Measurements from ENCODE around the gene METTL22.

The METTL22 gene

DNA sequence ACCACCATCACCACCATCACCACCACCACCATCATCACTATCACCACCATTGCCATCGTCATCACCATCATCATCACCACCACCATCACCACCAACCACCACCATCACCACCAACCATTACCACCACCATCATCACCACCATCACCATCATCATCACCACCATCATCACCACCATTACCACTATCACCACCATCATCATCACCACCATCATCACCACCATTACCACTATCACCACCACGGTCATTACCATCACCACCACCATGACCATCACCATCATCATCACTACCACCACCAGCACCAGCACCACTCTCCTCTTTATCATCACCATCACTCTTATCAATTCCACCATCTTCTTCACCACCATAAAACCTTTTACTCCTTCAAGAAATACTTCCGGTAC is 30.0 kb upstream of the METTL22 start:
- in situ Hi-C loops (cut with HindIII; ENCODE audit: low sequenced_read_pairs) = no loop called here

GRCh38 chr16:8594149-8594666 is 27.3 kb upstream of the METTL22 start:
- in situ Hi-C loops (cut with HindIII; ENCODE audit: low sequenced_read_pairs) = no loop called here

GRCh38 chr16:8595783-8596182 is 25.7 kb upstream of the METTL22 start:
- in situ Hi-C loops (cut with HindIII; ENCODE audit: low sequenced_read_pairs) = no loop called here

DNA sequence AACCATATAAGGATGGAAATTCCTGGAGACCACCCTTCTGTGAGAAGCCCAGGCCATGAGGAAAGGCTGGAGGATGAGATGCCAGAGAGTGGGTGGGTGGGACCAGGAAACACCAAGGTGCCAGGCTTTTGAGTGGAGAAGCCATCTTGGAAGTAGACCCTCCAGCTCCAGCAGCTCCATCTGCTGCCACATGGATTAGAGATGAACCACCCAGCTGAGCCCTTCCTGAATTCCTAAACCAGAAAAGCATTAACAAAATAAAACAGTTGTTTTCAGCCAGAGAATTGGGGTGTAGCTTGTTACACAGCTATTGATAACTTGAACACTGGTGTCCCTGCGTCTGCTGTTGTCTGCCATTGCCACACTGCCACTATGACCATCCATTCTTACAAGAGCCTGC is 24.9 kb upstream of the METTL22 start:
- in situ Hi-C loops (cut with HindIII; ENCODE audit: low sequenced_read_pairs) = no loop called here

DNA sequence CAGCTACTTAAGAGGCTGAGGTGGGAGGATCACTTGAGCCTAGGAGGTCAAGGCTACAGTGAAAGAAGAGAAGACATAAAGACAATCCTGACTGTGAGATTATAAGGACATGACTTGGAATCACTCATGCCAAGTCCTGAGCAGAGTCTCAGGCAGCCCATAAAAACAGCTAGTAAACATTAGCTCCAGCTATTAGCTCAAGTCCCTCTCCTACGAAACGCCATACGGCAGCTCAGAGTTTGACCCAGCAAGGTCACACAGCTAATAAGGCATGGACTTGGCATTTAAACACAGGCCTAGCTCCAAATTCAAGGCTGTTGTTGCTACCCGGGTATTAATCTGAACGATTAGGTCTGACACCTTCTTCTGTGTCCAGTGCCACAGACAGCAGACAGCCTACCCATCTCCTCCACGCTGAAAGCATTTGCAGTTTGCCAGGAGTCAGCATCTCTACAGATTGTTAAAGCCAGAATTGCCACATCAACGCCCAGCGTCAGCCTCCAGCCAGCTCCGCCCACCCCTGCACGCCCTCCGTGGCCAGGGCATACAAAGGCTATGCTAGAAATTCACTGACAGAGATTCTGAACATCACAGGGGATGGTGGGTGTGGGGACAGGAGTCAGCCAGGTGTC is 21.2 kb upstream of the METTL22 start:
- in situ Hi-C loops (cut with HindIII; ENCODE audit: low sequenced_read_pairs) = no loop called here

DNA sequence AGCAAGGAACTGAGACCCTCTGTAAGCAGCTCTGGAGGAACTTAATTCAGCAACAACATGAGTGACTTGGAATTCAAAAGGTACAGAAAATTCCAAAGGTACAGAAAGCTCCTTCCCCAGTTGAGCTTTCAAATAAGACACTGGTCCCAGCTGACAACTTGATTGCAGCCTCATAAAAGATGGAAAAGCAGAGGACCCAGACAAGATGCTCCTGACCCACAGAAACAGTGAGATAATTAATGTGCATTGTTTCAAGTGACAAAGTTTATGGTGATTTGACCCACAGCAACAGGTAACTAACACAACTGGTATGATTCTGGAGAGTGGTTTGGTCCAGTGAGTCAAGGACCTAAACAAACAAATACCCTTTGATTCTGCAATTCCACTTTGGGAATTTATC is 15.9 kb upstream of the METTL22 start:
- in situ Hi-C loops (cut with HindIII; ENCODE audit: low sequenced_read_pairs) = no loop called here

- in situ Hi-C loops (cut with HindIII; ENCODE audit: low sequenced_read_pairs) = no loop called here
These were observed 14.3 kb upstream of the METTL22 start for GRCh38 chr16:8607214-8607613.

GRCh38 chr16:8611122-8611521 is 10.4 kb upstream of the METTL22 start:
- in situ Hi-C loops (cut with HindIII; ENCODE audit: low sequenced_read_pairs) = no loop called here

- in situ Hi-C loops (cut with HindIII; ENCODE audit: low sequenced_read_pairs) = no loop called here
These were observed 9.5 kb upstream of the METTL22 start for GRCh38 chr16:8611886-8612600.

GRCh38 chr16:8614435-8615029 is 7.0 kb upstream of the METTL22 start:
- in situ Hi-C loops (cut with HindIII; ENCODE audit: low sequenced_read_pairs) = no loop called here

- in situ Hi-C loops (cut with HindIII; ENCODE audit: low sequenced_read_pairs) = no loop called here
These were observed 1.7 kb upstream of the METTL22 start for GRCh38 chr16:8619671-8620370.

DNA sequence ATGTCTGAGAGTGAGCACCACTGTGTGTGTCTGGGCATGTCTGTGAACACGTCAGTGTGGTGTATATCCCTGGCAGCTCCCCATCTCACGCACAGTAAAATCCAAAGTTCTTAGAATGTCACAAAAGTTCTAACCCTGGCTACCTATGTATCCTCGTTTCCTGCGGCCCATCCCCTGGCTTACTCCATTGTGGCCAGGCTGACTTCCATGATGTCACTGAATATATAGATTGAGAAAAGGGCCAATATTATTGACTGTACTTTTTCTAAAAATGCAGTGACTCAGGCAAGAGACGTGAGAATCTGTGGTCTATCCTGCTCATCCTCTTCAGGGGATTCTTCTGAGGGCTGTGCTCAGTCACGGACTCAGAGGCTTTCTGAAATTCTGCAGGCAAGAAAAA is 963 bp upstream of the METTL22 start:
- in situ Hi-C loops (cut with HindIII; ENCODE audit: low sequenced_read_pairs) = no loop called here

DNA sequence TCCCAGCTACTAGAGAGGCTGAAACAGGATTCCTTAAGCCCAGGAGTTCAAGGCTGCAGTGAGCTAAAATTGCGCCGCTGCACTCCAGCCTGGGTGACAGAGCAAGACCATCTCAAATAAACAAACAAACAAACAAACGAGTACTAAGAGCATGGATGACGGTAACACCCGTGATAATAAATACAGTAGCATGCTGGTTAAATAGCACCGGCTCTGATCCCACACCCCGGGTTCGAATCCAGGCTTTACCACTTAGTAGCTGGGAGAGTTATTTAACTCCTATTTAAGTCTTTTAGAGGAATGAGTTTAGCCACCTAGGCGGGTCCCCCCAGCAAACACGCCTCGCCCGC is 301 bp upstream of the METTL22 start:
- in situ Hi-C loops (cut with HindIII; ENCODE audit: low sequenced_read_pairs) = no loop called here

DNA sequence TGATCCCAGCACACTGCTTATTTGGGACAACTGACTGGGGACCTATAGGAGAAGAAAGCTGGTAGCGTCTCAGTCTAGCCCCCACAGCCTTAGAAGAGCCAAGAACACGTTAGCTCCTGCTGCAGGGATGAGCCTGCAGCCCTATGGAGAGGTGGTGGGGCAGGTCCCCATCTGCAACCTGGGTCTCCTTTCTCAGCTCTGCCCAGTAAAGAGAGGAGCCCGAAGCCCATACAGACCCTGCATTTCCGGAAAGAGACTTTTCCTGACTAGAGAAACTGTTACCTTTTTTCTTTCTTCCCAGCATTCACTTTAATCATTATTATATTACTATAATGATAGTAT is 788 bp downstream of the METTL22 start:
- in situ Hi-C loops (cut with HindIII; ENCODE audit: low sequenced_read_pairs) = no loop called here

DNA sequence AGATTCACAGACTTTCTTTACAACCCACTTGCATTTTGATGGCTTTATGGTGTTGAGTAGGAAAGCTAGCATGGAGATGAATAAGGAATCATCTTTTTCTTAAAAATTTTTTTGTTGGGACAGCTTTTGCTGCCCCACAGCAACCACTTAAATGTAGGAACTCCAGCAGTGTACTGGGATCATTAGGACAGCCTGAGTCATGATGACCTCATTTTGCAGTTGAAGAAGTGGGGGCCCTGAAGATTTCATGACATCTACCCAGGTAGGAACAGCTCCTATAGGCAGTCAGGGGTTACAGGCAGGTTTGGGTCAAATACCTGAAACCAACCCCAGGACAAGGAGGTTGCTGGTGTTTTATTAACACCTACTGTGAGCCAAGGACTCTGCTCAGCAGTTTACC is 2.1 kb downstream of the METTL22 start:
- in situ Hi-C loops (cut with HindIII; ENCODE audit: low sequenced_read_pairs) = no loop called here

- in situ Hi-C loops (cut with HindIII; ENCODE audit: low sequenced_read_pairs) = loop anchor here (25.0 kb wide), 1 partner anchor 187 kb away; no protein-coding TSS in a partner anchor
These were observed 4.1 kb downstream of the METTL22 start for GRCh38 chr16:8625491-8626087.

DNA sequence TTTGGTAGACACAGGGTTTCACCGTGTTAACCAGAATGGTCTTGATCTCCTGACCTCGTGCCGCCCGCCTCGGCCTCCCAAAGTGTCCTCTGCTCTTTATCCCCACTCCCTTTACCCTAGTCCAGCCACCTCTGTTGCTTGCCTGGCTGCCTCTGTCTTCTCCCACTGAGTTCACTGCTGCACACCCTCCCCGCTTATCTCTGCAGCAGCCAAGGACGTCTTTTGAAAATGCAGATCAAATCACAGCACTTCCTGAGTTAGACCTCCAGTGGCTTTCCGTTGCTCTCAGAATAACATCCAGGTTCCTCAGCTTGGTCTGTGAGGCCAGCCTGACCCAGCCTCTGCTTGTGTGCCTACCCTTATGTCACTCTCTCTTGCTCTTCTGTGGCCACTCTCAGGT is 5.4 kb downstream of the METTL22 start:
- in situ Hi-C loops (cut with HindIII; ENCODE audit: low sequenced_read_pairs) = loop anchor here (25.0 kb wide), 1 partner anchor 185 kb away; no protein-coding TSS in a partner anchor

DNA sequence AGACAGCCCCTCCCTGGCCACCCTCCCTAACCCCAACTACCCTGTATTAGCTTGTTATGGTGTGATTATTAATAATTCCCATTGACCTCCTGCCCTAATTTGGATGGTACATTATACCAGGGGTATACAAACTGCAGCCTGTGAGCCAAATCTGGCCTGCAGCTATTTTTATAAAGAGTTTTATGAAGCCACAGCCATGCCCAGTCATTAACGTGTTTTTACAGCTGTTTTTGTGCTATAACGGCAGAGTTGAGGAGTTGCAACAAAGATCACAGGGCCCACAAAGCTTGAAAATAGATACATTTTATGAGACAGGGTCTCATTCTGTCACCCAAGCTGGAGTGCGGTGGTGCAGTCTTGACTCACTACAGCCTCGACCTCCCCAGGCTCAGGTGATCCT is 6.0 kb downstream of the METTL22 start:
- in situ Hi-C loops (cut with HindIII; ENCODE audit: low sequenced_read_pairs) = loop anchor here (25.0 kb wide), 1 partner anchor 185 kb away; no protein-coding TSS in a partner anchor

DNA sequence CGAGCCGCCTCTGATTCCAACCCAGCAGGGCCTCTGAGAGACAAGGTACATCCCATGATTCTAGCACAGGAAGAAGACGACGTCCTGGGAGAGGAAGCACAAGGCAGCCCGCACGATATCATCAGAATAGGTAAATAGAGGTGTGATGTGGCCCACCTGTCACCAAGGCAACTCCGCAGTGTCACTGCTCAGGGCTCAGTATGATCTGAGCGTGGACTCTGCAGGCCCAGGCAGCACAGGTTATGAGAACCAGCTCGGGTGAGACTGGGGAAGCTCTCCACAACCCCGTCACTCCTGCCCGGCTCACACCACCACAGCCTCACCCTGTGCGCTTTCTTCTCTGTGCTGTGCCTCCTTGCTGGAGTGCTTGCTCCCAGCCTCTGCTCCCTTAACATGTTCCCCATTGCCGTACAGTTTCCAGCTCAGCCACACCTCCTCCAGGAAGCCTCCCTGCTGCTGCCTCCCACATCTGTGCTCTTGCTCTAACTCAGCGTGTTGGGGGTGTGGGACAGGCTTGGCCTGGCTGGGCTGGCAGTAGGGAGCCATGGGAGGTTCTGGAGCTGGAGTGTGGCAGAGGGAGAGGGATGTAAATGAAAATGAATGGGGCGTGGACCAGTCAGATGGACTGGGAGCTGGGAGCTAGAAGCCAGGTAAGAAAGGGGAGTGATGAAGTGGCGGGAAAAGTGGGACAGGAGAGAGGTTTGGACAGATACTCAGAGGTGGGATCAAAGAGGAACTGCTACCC is 7.7 kb downstream of the METTL22 start:
- in situ Hi-C loops (cut with HindIII; ENCODE audit: low sequenced_read_pairs) = loop anchor here (25.0 kb wide), 1 partner anchor 183 kb away; no protein-coding TSS in a partner anchor

GRCh38 chr16:8630255-8630953 is 8.9 kb downstream of the METTL22 start:
- in situ Hi-C loops (cut with HindIII; ENCODE audit: low sequenced_read_pairs) = loop anchor here (25.0 kb wide), 1 partner anchor 182 kb away; no protein-coding TSS in a partner anchor
